Vagina (tissue), 2 donors: ENCODE measurements around the gene TBC1D22A. TPM values are rescaled to one million over a fixed set of nuclear protein-coding genes. Genes with fewer than 3 reads are reported as not detected.

ENCODE experiments used
- DNase-seq, 2 donors: peaks; one replicate each; pipeline ENCODE4 v3.0.0-alpha.2; 2017; ENCODE audit errors: extremely low spot score in 2 of 2
- H3K27ac ChIP-seq: fragments of 200-600 bp; sonication (generic); one replicate; pipeline ENCODE4 v1.5.1; 2019
- H3K27me3 ChIP-seq: fragments of 200-600 bp; sonication (generic); one replicate; pipeline ENCODE4 v1.5.1; 2019
- H3K36me3 ChIP-seq, 2 donors: fragments of 200-600 bp; sonication (generic); one replicate each; pipeline ENCODE4 v1.5.1; 2017 to 2019
- H3K4me1 ChIP-seq: fragments of 200-600 bp; sonication (generic); one replicate; pipeline ENCODE4 v1.5.1; 2019
- H3K4me3 ChIP-seq, 2 donors: fragments of 200-600 bp; sonication (generic); 1 replicate in 1 of 2; 2 replicates in 1 of 2; pipeline ENCODE4 v1.5.1; 2016 to 2019
- H3K9me3 ChIP-seq: fragments of 200-600 bp; sonication (generic); one replicate; pipeline ENCODE4 v1.5.1; 2019
- CTCF ChIP-seq, 3 experiments: fragments of 450-650 bp in 2 of 3; fragments of 200-600 bp in 1 of 3; sonication (generic) in 1 of 3; IDR thresholded peaks; one replicate each; pipeline ENCODE4 v1.5.1; 2017 to 2019; ENCODE audit warnings: antibody characterized with exemption in 3 of 3, mild to moderate bottlenecking in 2 of 3, moderate library complexity in 2 of 3
- POLR2A ChIP-seq, 2 donors: fragments of 450-650 bp; IDR thresholded peaks; one replicate each; pipeline ENCODE4 v1.6.1; 2017; ENCODE audit warnings: antibody characterized with exemption in 2 of 2, mild to moderate bottlenecking in 2 of 2, moderate library complexity in 2 of 2
- POLR2AphosphoS5 ChIP-seq, 2 donors: sonication (generic); formaldehyde crosslinking; IDR thresholded peaks; one replicate each; pipeline ENCODE4 v1.9.0; 2017; ENCODE audit warnings: antibody characterized with exemption in 2 of 2, mild to moderate bottlenecking in 2 of 2, low read depth in 1 of 2; ENCODE audit not compliant: insufficient read depth in 1 of 2
- intact Hi-C: fragments of 100-400 bp; cut with DNase I; formaldehyde crosslinking; loops from one replicate; pipeline ENCODE4 v1.15.1; 2023
- total RNA-seq: library from RNA; depleted of rRNA; stranded (reverse); fragments of >200 nt; gene quantifications from one replicate; pipeline ENCODE4 v1.2.3, GENCODE V29; 2016

The TBC1D22A gene
- total RNA-seq, 1 donor from 2014 or later = 38.3 TPM

- no peak for TF ChIP-seq CTCF (IDR thresholded peaks at IDR 0.05)
- no peak for TF ChIP-seq POLR2A (IDR thresholded peaks at IDR 0.05)
- no peak for TF ChIP-seq POLR2AphosphoS5 (IDR thresholded peaks at IDR 0.05; ENCODE audit: insufficient read depth in 1 of 2, low read depth in 1 of 2)
- no peak overlapping the region for H3K4me3 ChIP-seq
- no peaks in the 10 kb centered on the region for H3K36me3 ChIP-seq
- intact Hi-C loops = no loop called here
- DNase-seq = no peak
- no peak overlapping the region for H3K27ac ChIP-seq
- peaks cover 29% of the 10 kb centered on the region for H3K4me1 ChIP-seq
- no peaks in the 10 kb centered on the region for H3K9me3 ChIP-seq
- H3K27me3 ChIP-seq = no peaks in the 10 kb centered on the region
Observed at GRCh38 chr22:46741974-46742519, 20.4 kb upstream of the TBC1D22A start.

GRCh38 chr22:46742576-46743221 lies 19.8 kb upstream of the TBC1D22A start:
- Histone ChIP-seq H3K27me3 (no peaks in the 10 kb centered on the region), H3K27ac (no peak overlapping the region), H3K4me1 (peaks cover 26% of the 10 kb centered on the region), H3K9me3 (no peaks in the 10 kb centered on the region), H3K4me3 (no peak overlapping the region), H3K36me3 (no peaks in the 10 kb centered on the region)
- TF ChIP-seq POLR2AphosphoS5 (IDR thresholded peaks at IDR 0.05; ENCODE audit: insufficient read depth in 1 of 2, low read depth in 1 of 2) (no peak), POLR2A (IDR thresholded peaks at IDR 0.05) (no peak), CTCF (IDR thresholded peaks at IDR 0.05) (no peak)
- no peak for DNase-seq
- intact Hi-C loops = no loop called here

- no peak for DNase-seq
- intact Hi-C loops = no loop called here
- no peak overlapping the region for H3K4me3 ChIP-seq
- H3K9me3 ChIP-seq = no peaks in the 10 kb centered on the region
- TF ChIP-seq CTCF (IDR thresholded peaks at IDR 0.05) (no peak), POLR2A (IDR thresholded peaks at IDR 0.05) (no peak), POLR2AphosphoS5 (IDR thresholded peaks at IDR 0.05; ENCODE audit: insufficient read depth in 1 of 2, low read depth in 1 of 2) (no peak)
- H3K27ac ChIP-seq = no peak overlapping the region
- H3K27me3 ChIP-seq = no peaks in the 10 kb centered on the region
- H3K36me3 ChIP-seq = no peaks in the 10 kb centered on the region
- H3K4me1 ChIP-seq = peaks cover 21% of the 10 kb centered on the region
Observed at GRCh38 chr22:46744581-46744980, 17.9 kb upstream of the TBC1D22A start.

- Histone ChIP-seq H3K27me3 (no peaks in the 10 kb centered on the region), H3K9me3 (no peaks in the 10 kb centered on the region), H3K4me1 (peaks cover 22% of the 10 kb centered on the region), H3K27ac (no peak overlapping the region), H3K36me3 (no peaks in the 10 kb centered on the region), H3K4me3 (no peak overlapping the region)
- no peak for TF ChIP-seq POLR2AphosphoS5 (IDR thresholded peaks at IDR 0.05; ENCODE audit: insufficient read depth in 1 of 2, low read depth in 1 of 2)
- no peak for TF ChIP-seq CTCF (IDR thresholded peaks at IDR 0.05)
- TF ChIP-seq POLR2A (IDR thresholded peaks at IDR 0.05) = no peak
- intact Hi-C loops = no loop called here
- DNase-seq = no peak
Observed at GRCh38 chr22:46746192-46746591, 16.3 kb upstream of the TBC1D22A start.

- intact Hi-C loops = no loop called here
- H3K4me1 ChIP-seq = peaks cover 24% of the 10 kb centered on the region
- no peak for DNase-seq
- no peaks in the 10 kb centered on the region for H3K36me3 ChIP-seq
- no peaks in the 10 kb centered on the region for H3K27me3 ChIP-seq
- TF ChIP-seq CTCF (IDR thresholded peaks at IDR 0.05) (no peak), POLR2A (IDR thresholded peaks at IDR 0.05) (no peak), POLR2AphosphoS5 (IDR thresholded peaks at IDR 0.05; ENCODE audit: insufficient read depth in 1 of 2, low read depth in 1 of 2) (no peak)
- H3K27ac ChIP-seq = no peak overlapping the region
- no peak overlapping the region for H3K4me3 ChIP-seq
- no peaks in the 10 kb centered on the region for H3K9me3 ChIP-seq
Observed at GRCh38 chr22:46746620-46747019, 15.8 kb upstream of the TBC1D22A start.
